GM06990 (cell line): Measurements from ENCODE around the gene ABCC10.
A peak's percentile ranks its signal among the peaks of the same experiment; 100 is the strongest.
"Not testable (repeated sequence)": the region's sequence is repeated elsewhere in the genome, so short reads cannot be mapped to it uniquely, and the experiment has no call there.

Experiments used
- DNase-seq: peaks from one replicate; pipeline ENCODE4 v3.0.0-alpha.2; 2011; ENCODE audit not compliant: insufficient read length; ENCODE audit errors: extremely low read depth
- H3K27me3 ChIP-seq: replicated peaks from 2 replicates; pipeline ENCODE4 v1.6.0; 2011; ENCODE audit warnings: low read length; ENCODE audit not compliant: control insufficient read depth, insufficient read depth
- H3K36me3 ChIP-seq: 2 replicates; pipeline ENCODE4 v1.5.1; 2011; ENCODE audit warnings: low read length; ENCODE audit not compliant: control insufficient read depth, insufficient read depth
- H3K4me3 ChIP-seq: replicated peaks from 2 replicates; pipeline ENCODE4 v1.5.1; 2011; ENCODE audit warnings: low read depth, mild to moderate bottlenecking, control low read depth, low read length
- CTCF ChIP-seq: IDR thresholded peaks from 2 replicates; pipeline ENCODE4 v1.5.1; 2011; ENCODE audit warnings: low read length, control low read depth, mild to moderate bottlenecking, inconsistent platforms; ENCODE audit not compliant: insufficient read depth, poor library complexity, severe bottlenecking

The ABCC10 gene

GRCh38 chr6:43427406-43428111 is at the start of gene ABCC10:
TSS of gene ABCC10 (plus strand) at chr6:43427541. CDS start at chr6:43427979, 438 bp downstream.
- Histone ChIP-seq H3K36me3 (peaks cover 7% of the 10 kb centered on the region), H3K4me3 (peak within 1 kb of the TSS; percentile 69), H3K27me3 (no peaks in the 10 kb centered on the region)
- TF ChIP-seq CTCF: peak; percentile 52
- DNase-seq: peak; percentile 92

GRCh38 chr6:43377710-43378229 is 49.6 kb upstream of the ABCC10 start:
- DNase-seq: no peak
- no peaks in the 10 kb centered on the region for H3K27me3 ChIP-seq
- no peak overlapping the region for H3K4me3 ChIP-seq
- no peak for TF ChIP-seq CTCF
- H3K36me3 ChIP-seq: no peaks in the 10 kb centered on the region

- peak; percentile 3 for TF ChIP-seq CTCF
- no peak for DNase-seq
- H3K36me3 ChIP-seq: no peaks in the 10 kb centered on the region
- H3K27me3 ChIP-seq: no peaks in the 10 kb centered on the region
- H3K4me3 ChIP-seq: no peak overlapping the region
Observed at GRCh38 chr6:43378631-43379030, 48.7 kb upstream of the ABCC10 start.

GRCh38 chr6:43380858-43381257 is 46.5 kb upstream of the ABCC10 start:
- H3K4me3 ChIP-seq, H3K27me3 ChIP-seq, DNase-seq, H3K36me3 ChIP-seq: not testable (repeated sequence)

- no peak for DNase-seq
- H3K4me3 ChIP-seq: no peak overlapping the region; the same call in 1 of the 2 replicates
Observed at GRCh38 chr6:43383021-43383667, 44.2 kb upstream of the ABCC10 start.

More at GRCh38 chr6:43383021-43383667, 44.2 kb upstream of the ABCC10 start:
- no peaks in the 10 kb centered on the region for H3K36me3 ChIP-seq
- TF ChIP-seq CTCF: no peak
- no peaks in the 10 kb centered on the region for H3K27me3 ChIP-seq
